ENCODE measurements around the gene OR2T29.
"Not testable (repeated sequence)": the region's sequence is repeated elsewhere in the genome, so short reads cannot be mapped to it uniquely, and the experiment has no call there.

Gene OR2T29

GRCh38 chr1:248562672-248563071 is at the start of gene OR2T29:
TSS of gene OR2T29 (minus strand) at chr1:248562772. CDS start at chr1:248559491, 3,281 bp downstream.
- not testable (repeated sequence) for DNase-seq

GRCh38 chr1:248611883-248612414 is 49.4 kb upstream of the OR2T29 start:
- peak; percentile 10 for DNase-seq

GRCh38 chr1:248610301-248610700 is 47.7 kb upstream of the OR2T29 start:
- no peak for DNase-seq

- no peak for DNase-seq
Measured at GRCh38 chr1:248599396-248599795, 36.8 kb upstream of the OR2T29 start.

GRCh38 chr1:248597589-248597988 is 35.0 kb upstream of the OR2T29 start, which contains the start of gene OR2T10:
TSS of gene OR2T10 (minus strand) at chr1:248597700. CDS start at chr1:248593768, 3,932 bp downstream.
- DNase-seq: no peak

GRCh38 chr1:248596615-248597014 is 34.0 kb upstream of the OR2T29 start:
- DNase-seq: no peak

GRCh38 chr1:248593226-248593625 is 30.7 kb upstream of the OR2T29 start:
- no peak for DNase-seq

GRCh38 chr1:248592655-248593054 is 30.1 kb upstream of the OR2T29 start:
- DNase-seq: no peak

GRCh38 chr1:248590055-248590454 is 27.5 kb upstream of the OR2T29 start:
- DNase-seq: no peak

- no peak for DNase-seq
Measured at GRCh38 chr1:248589334-248589733, 26.8 kb upstream of the OR2T29 start.

- DNase-seq: no peak
Measured at GRCh38 chr1:248585266-248585665, 22.7 kb upstream of the OR2T29 start.

- no peak for DNase-seq
Measured at GRCh38 chr1:248576260-248576980, 13.8 kb upstream of the OR2T29 start.

- not testable (repeated sequence) for DNase-seq
Measured at GRCh38 chr1:248574657-248575056, 12.1 kb upstream of the OR2T29 start, which contains the start of gene OR2T34. TSS of gene OR2T34 (minus strand) at chr1:248574757. CDS start at chr1:248574757, 0 bp downstream.

GRCh38 chr1:248573856-248574255 is 11.3 kb upstream of the OR2T29 start:
- DNase-seq: not testable (repeated sequence)

GRCh38 chr1:248572049-248572448 is 9.5 kb upstream of the OR2T29 start:
- not testable (repeated sequence) for DNase-seq

GRCh38 chr1:248570811-248571210 is 8.2 kb upstream of the OR2T29 start:
- DNase-seq: not testable (repeated sequence)

GRCh38 chr1:248569049-248569448 is 6.5 kb upstream of the OR2T29 start:
- DNase-seq: not testable (repeated sequence)

GRCh38 chr1:248565530-248566373 is 3.2 kb upstream of the OR2T29 start:
- not testable (repeated sequence) for DNase-seq

GRCh38 chr1:248551027-248551426 is 11.5 kb downstream of the OR2T29 start:
- DNase-seq: not testable (repeated sequence)

GRCh38 chr1:248547383-248547782 is 15.2 kb downstream of the OR2T29 start:
- not testable (repeated sequence) for DNase-seq

GRCh38 chr1:248537449-248537848 is 25.1 kb downstream of the OR2T29 start:
- not testable (repeated sequence) for DNase-seq

GRCh38 chr1:248521856-248522255 is 40.7 kb downstream of the OR2T29 start:
- no peak for DNase-seq

- DNase-seq: not testable (repeated sequence)
Measured at GRCh38 chr1:248510217-248510616, 52.4 kb downstream of the OR2T29 start.

Measured in stimulated activated CD4-positive, alpha-beta T cell treated with anti-CD3 and anti-CD28 coated beads, Interleukin-4, amount 100 ng/mL, for 1 hour (primary cell).